GM10266 (cell line): ENCODE measurements around the gene PUM1.

Experiments used
- DNase-seq: peaks from one replicate; pipeline ENCODE4 v3.0.0; 2012; ENCODE audit errors: extremely low spot score
- CTCF ChIP-seq: IDR thresholded peaks from 2 replicates; pipeline ENCODE4 v1.5.1; 2012; ENCODE audit warnings: mild to moderate bottlenecking, low read depth; ENCODE audit not compliant: control insufficient read depth, insufficient read depth; ENCODE audit errors: missing control alignments

The PUM1 gene

GRCh38 chr1:30934613-30935012 is 130.9 kb downstream of the PUM1 start:
- TF ChIP-seq CTCF: no peak
- no peak for DNase-seq

- DNase-seq: no peak
- no peak for TF ChIP-seq CTCF
These were observed 131.7 kb downstream of the PUM1 start for GRCh38 chr1:30933874-30934252.

GRCh38 chr1:30930631-30931173 is 134.8 kb downstream of the PUM1 start:
- DNase-seq: no peak
- TF ChIP-seq CTCF: no peak

- no peak for TF ChIP-seq CTCF
- no peak for DNase-seq
These were observed 135.5 kb downstream of the PUM1 start for GRCh38 chr1:30929944-30930525.

- DNase-seq: peak; percentile 62
- TF ChIP-seq CTCF: peak; percentile 74
These were observed 136.2 kb downstream of the PUM1 start for GRCh38 chr1:30929135-30929889.

- DNase-seq: no peak
- no peak for TF ChIP-seq CTCF
These were observed 136.8 kb downstream of the PUM1 start for GRCh38 chr1:30928789-30929134.

GRCh38 chr1:30928171-30928570 is 137.3 kb downstream of the PUM1 start:
- DNase-seq: no peak
- TF ChIP-seq CTCF: no peak
